ENCODE data around the gene MAP2K5.

GRCh38 chr15:67678089-67678488 is 135.6 kb downstream of the MAP2K5 start:
- TF ChIP-seq CTCF (IDR thresholded peaks at IDR 0.05) (no peak), POLR2A (IDR thresholded peaks at IDR 0.05) (no peak)
